ENCODE results near the gene CCDC171. TPM values are rescaled to one million over a fixed set of nuclear protein-coding genes. Genes with fewer than 3 reads are reported as not detected.

Gene CCDC171
- total and polyA plus RNA-seq, 2 donors from 2014 or later: 1.2 to 5.1 TPM

DNA sequence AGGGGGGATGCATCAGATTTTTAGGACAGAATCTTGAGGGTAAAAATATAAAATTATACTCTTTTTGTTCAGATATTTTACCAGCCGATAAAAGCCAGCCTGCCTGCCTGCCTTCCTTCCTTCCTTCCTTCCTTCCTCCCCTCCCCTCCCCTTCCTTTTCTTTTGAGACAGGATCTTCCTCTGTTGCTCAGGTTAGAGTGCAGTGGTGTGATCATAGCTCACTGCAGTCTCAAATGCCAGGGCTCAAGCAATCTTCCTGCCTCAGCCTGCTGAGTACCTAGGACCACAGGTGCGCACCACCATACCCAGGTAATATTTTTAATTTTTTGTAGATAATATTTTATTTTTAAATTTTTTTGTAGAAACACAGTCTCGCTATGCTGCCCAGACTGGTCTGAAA is 330.0 kb downstream of the CCDC171 start:
- DNase-seq (no peak), FAIRE-seq (no peak)
- H3K36me3 ChIP-seq (ENCODE audit: control insufficient read depth in 2 of 3, insufficient read depth in 3 of 3, low read length in 3 of 3): no peaks in the 10 kb centered on the region
- H3K27ac ChIP-seq (ENCODE audit: low read depth in 2 of 2, low read length in 2 of 2): no peak overlapping the region
- no peak overlapping the region for H3K9ac ChIP-seq (ENCODE audit: low read length in 3 of 3)
- TF ChIP-seq, protein P1, sequence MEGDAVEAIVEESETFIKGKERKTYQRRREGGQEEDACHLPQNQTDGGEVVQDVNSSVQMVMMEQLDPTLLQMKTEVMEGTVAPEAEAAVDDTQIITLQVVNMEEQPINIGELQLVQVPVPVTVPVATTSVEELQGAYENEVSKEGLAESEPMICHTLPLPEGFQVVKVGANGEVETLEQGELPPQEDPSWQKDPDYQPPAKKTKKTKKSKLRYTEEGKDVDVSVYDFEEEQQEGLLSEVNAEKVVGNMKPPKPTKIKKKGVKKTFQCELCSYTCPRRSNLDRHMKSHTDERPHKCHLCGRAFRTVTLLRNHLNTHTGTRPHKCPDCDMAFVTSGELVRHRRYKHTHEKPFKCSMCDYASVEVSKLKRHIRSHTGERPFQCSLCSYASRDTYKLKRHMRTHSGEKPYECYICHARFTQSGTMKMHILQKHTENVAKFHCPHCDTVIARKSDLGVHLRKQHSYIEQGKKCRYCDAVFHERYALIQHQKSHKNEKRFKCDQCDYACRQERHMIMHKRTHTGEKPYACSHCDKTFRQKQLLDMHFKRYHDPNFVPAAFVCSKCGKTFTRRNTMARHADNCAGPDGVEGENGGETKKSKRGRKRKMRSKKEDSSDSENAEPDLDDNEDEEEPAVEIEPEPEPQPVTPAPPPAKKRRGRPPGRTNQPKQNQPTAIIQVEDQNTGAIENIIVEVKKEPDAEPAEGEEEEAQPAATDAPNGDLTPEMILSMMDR (IDR thresholded peaks at IDR 0.05; ENCODE audit: borderline replicate concordance, extremely low read depth, insufficient read depth): no peak
- H3K9me3 ChIP-seq (ENCODE audit: control insufficient read depth in 2 of 3, insufficient read depth in 1 of 3, low read length in 3 of 3): no peaks in the 10 kb centered on the region
- no peaks in the 10 kb centered on the region for H3K4me1 ChIP-seq (ENCODE audit: control insufficient read depth in 2 of 3, insufficient read depth in 2 of 3, low read depth in 1 of 3, low read length in 3 of 3)
- intact Hi-C loops (cut with DNase I): no loop called here
- no peak overlapping the region for H3K4me3 ChIP-seq (ENCODE audit: low read length in 3 of 3)
- H3K27me3 ChIP-seq (ENCODE audit: control insufficient read depth, insufficient read depth, low read length): no peaks in the 10 kb centered on the region

DNA sequence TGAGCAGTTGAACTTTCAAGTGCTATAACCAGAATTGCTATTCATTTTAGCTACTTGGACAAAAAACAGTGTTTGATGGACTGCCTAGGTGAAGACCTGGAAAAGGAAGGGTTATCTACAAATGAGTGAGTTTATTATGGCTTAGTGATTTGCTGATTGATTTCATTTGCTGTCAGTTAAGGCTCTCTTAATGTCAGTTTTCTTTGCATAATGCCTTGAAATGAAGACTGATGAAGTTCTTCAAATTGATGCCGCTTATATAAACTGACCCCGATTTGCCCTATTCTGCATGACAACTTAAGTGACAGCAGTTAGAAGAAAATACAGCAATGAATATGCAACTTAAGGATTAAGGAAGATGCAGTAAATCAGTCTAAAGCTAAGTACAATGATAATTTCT is 332.6 kb downstream of the CCDC171 start:
- no peaks in the 10 kb centered on the region for H3K27me3 ChIP-seq (ENCODE audit: control insufficient read depth, insufficient read depth, low read length)
- no peaks in the 10 kb centered on the region for H3K4me1 ChIP-seq (ENCODE audit: control insufficient read depth in 2 of 3, insufficient read depth in 2 of 3, low read depth in 1 of 3, low read length in 3 of 3)
- no peak overlapping the region for H3K9ac ChIP-seq (ENCODE audit: low read length in 3 of 3)
- FAIRE-seq (no peak), DNase-seq (no peak)
- H3K27ac ChIP-seq (ENCODE audit: low read depth in 2 of 2, low read length in 2 of 2): no peak overlapping the region
- TF ChIP-seq, protein P1 (IDR thresholded peaks at IDR 0.05; ENCODE audit: borderline replicate concordance, extremely low read depth, insufficient read depth): no peak
- intact Hi-C loops (cut with DNase I): no loop called here
- no peak overlapping the region for H3K4me3 ChIP-seq (ENCODE audit: low read length in 3 of 3)
- no peaks in the 10 kb centered on the region for H3K9me3 ChIP-seq (ENCODE audit: control insufficient read depth in 2 of 3, insufficient read depth in 1 of 3, low read length in 3 of 3)
- H3K36me3 ChIP-seq (ENCODE audit: control insufficient read depth in 2 of 3, insufficient read depth in 3 of 3, low read length in 3 of 3): no peaks in the 10 kb centered on the region

DNA sequence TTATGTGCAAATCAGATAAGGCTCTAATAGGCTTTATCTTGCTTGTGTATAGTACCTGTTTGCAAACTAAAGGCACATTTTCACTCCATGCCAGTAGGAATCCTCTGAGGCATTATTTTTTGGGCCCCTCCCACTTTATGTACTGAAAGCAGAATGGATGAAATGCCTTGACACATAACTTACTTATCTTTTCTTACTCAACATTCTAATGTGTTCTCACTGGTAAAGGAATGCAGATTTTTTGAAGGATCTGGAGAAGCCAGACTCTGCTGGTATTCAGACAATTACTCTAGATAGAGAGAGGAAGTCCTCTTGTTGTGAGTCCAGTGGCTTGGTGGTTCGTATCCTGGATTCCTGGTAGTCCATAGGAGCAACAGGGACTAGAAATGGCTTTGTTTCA is 336.7 kb downstream of the CCDC171 start:
- no peaks in the 10 kb centered on the region for H3K36me3 ChIP-seq (ENCODE audit: control insufficient read depth in 2 of 3, insufficient read depth in 3 of 3, low read length in 3 of 3)
- no peak for FAIRE-seq
- no peak overlapping the region for H3K4me3 ChIP-seq (ENCODE audit: low read length in 3 of 3)
- no peak overlapping the region for H3K9ac ChIP-seq (ENCODE audit: low read length in 3 of 3)
- TF ChIP-seq, protein P1 (IDR thresholded peaks at IDR 0.05; ENCODE audit: borderline replicate concordance, extremely low read depth, insufficient read depth): no peak
- no peaks in the 10 kb centered on the region for H3K4me1 ChIP-seq (ENCODE audit: control insufficient read depth in 2 of 3, insufficient read depth in 2 of 3, low read depth in 1 of 3, low read length in 3 of 3)
- no peaks in the 10 kb centered on the region for H3K27me3 ChIP-seq (ENCODE audit: control insufficient read depth, insufficient read depth, low read length)
- H3K27ac ChIP-seq (ENCODE audit: low read depth in 2 of 2, low read length in 2 of 2): no peak overlapping the region
- no peak for DNase-seq
- H3K9me3 ChIP-seq (ENCODE audit: control insufficient read depth in 2 of 3, insufficient read depth in 1 of 3, low read length in 3 of 3): no peaks in the 10 kb centered on the region
- intact Hi-C loops (cut with DNase I): no loop called here

DNA sequence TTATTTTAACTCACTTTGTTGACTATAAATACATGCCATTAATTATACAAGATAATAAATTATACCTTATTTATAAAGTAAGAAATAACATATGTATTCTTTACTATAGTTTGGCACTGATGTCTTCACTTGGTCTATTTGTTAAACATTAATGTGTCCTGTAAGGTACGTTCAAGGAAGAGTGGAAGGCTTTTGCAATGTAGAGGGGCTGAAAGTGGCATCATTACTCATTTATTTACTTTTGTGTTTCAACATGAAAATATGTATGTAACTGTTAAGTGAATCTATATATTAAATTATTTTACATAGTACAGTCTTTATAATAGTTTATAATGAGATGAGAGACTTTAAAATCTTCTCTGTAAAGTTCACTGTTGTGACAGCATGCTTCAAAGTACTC is 348.7 kb downstream of the CCDC171 start:
- Histone ChIP-seq H3K9ac (ENCODE audit: low read length in 3 of 3) (no peak overlapping the region), H3K4me1 (ENCODE audit: control insufficient read depth in 2 of 3, insufficient read depth in 2 of 3, low read depth in 1 of 3, low read length in 3 of 3) (no peaks in the 10 kb centered on the region), H3K36me3 (ENCODE audit: control insufficient read depth in 2 of 3, insufficient read depth in 3 of 3, low read length in 3 of 3) (no peaks in the 10 kb centered on the region), H3K27ac (ENCODE audit: low read depth in 2 of 2, low read length in 2 of 2) (no peak overlapping the region), H3K27me3 (ENCODE audit: control insufficient read depth, insufficient read depth, low read length) (no peaks in the 10 kb centered on the region), H3K9me3 (ENCODE audit: control insufficient read depth in 2 of 3, insufficient read depth in 1 of 3, low read length in 3 of 3) (peaks cover 0 to 8% (median 0%) of the 10 kb centered on the region in 3 donors), H3K4me3 (ENCODE audit: low read length in 3 of 3) (no peak overlapping the region)
- intact Hi-C loops (cut with DNase I): no loop called here
- FAIRE-seq (no peak), DNase-seq (no peak)
- TF ChIP-seq, protein P1 (IDR thresholded peaks at IDR 0.05; ENCODE audit: borderline replicate concordance, extremely low read depth, insufficient read depth): no peak

All from kidney (tissue), 14 donors.